ENCODE results near the gene MTHFS.
"Not testable (repeated sequence)": the region's sequence is repeated elsewhere in the genome, so short reads cannot be mapped to it uniquely, and the experiment has no call there.

Gene MTHFS

GRCh38 chr15:79896634-79897379 lies at the start of gene MTHFS:
TSS of gene MTHFS (minus strand) at chr15:79897014. CDS start at chr15:79896988, 26 bp downstream.
- peak; percentile 47 to 61 (median 55) for DNase-seq (ENCODE audit: low read depth in 3 of 3, low spot score in 1 of 3)

- no peak for DNase-seq (ENCODE audit: low read depth in 3 of 3, low spot score in 1 of 3)
Measured at GRCh38 chr15:79944622-79945021, 47.8 kb upstream of the MTHFS start.

GRCh38 chr15:79943820-79944219 lies 47.0 kb upstream of the MTHFS start:
- DNase-seq (ENCODE audit: low read depth in 3 of 3, low spot score in 1 of 3) = no peak

GRCh38 chr15:79942741-79943481 lies 46.1 kb upstream of the MTHFS start:
- DNase-seq (ENCODE audit: low read depth in 3 of 3, low spot score in 1 of 3) = no peak

GRCh38 chr15:79939399-79939798 lies 42.6 kb upstream of the MTHFS start:
- no peak for DNase-seq (ENCODE audit: low read depth in 3 of 3, low spot score in 1 of 3)

GRCh38 chr15:79938143-79938542 lies 41.3 kb upstream of the MTHFS start:
- no peak for DNase-seq (ENCODE audit: low read depth in 3 of 3, low spot score in 1 of 3)

- not testable (repeated sequence) for DNase-seq (ENCODE audit: low read depth in 3 of 3, low spot score in 1 of 3)
Measured at GRCh38 chr15:79935556-79936201, 38.9 kb upstream of the MTHFS start.

- no peak for DNase-seq (ENCODE audit: low read depth in 3 of 3, low spot score in 1 of 3)
Measured at GRCh38 chr15:79933231-79933630, 36.4 kb upstream of the MTHFS start.

- no peak for DNase-seq (ENCODE audit: low read depth in 3 of 3, low spot score in 1 of 3)
Measured at GRCh38 chr15:79932447-79932846, 35.6 kb upstream of the MTHFS start.

GRCh38 chr15:79930516-79930915 lies 33.7 kb upstream of the MTHFS start:
- no peak for DNase-seq (ENCODE audit: low read depth in 3 of 3, low spot score in 1 of 3)

- DNase-seq (ENCODE audit: low read depth in 3 of 3, low spot score in 1 of 3) = no peak
Measured at GRCh38 chr15:79929412-79929811, 32.6 kb upstream of the MTHFS start.

GRCh38 chr15:79926116-79926515 lies 29.3 kb upstream of the MTHFS start:
- not testable (repeated sequence) for DNase-seq (ENCODE audit: low read depth in 3 of 3, low spot score in 1 of 3)

- DNase-seq (ENCODE audit: low read depth in 3 of 3, low spot score in 1 of 3) = no peak
Measured at GRCh38 chr15:79924379-79924778, 27.6 kb upstream of the MTHFS start.

- peak; percentile 93 to 100 (median 97) for DNase-seq (ENCODE audit: low read depth in 3 of 3, low spot score in 1 of 3)
Measured at GRCh38 chr15:79923515-79924169, 26.8 kb upstream of the MTHFS start.

GRCh38 chr15:79923079-79923514 lies 26.3 kb upstream of the MTHFS start:
- DNase-seq (ENCODE audit: low read depth in 3 of 3, low spot score in 1 of 3) = peak; percentile 27 to 49 (median 37)

- no peak for DNase-seq (ENCODE audit: low read depth in 3 of 3, low spot score in 1 of 3)
Measured at GRCh38 chr15:79922512-79923078, 25.8 kb upstream of the MTHFS start.

GRCh38 chr15:79919749-79920511 lies 23.1 kb upstream of the MTHFS start:
- DNase-seq (ENCODE audit: low read depth in 3 of 3, low spot score in 1 of 3) = no peak

- DNase-seq (ENCODE audit: low read depth in 3 of 3, low spot score in 1 of 3) = no peak
Measured at GRCh38 chr15:79919090-79919748, 22.4 kb upstream of the MTHFS start.

GRCh38 chr15:79918278-79918677 lies 21.5 kb upstream of the MTHFS start:
- no peak for DNase-seq (ENCODE audit: low read depth in 3 of 3, low spot score in 1 of 3)

All from stimulated activated CD4-positive, alpha-beta T cell treated with anti-CD3 and anti-CD28 coated beads, TNF-alpha, amount 100 ng/mL, for 1 hour (primary cell).